Tibial nerve (tissue), 4 donors: ENCODE measurements around the gene BRME1.

Experiments
- CTCF ChIP-seq, 5 experiments: fragments of 200-600 bp in 3 of 5; fragments of 450-650 bp in 2 of 5; sonication (generic) in 3 of 5; IDR thresholded peaks; one replicate each; pipeline ENCODE4 v1.5.1; 2016 to 2019; ENCODE audit warnings: antibody characterized with exemption in 5 of 5, mild to moderate bottlenecking in 3 of 5, moderate library complexity in 2 of 5
- EP300 ChIP-seq, 2 donors: sonication (generic); formaldehyde crosslinking; IDR thresholded peaks; one replicate each; pipeline ENCODE4 v1.6.1; 2017; ENCODE audit warnings: antibody characterized with exemption in 2 of 2, mild to moderate bottlenecking in 1 of 2
- POLR2A ChIP-seq, 2 donors: fragments of 450-650 bp; IDR thresholded peaks; one replicate each; pipeline ENCODE4 v1.6.1; 2017; ENCODE audit warnings: antibody characterized with exemption in 2 of 2, mild to moderate bottlenecking in 2 of 2, moderate library complexity in 2 of 2

DNA sequence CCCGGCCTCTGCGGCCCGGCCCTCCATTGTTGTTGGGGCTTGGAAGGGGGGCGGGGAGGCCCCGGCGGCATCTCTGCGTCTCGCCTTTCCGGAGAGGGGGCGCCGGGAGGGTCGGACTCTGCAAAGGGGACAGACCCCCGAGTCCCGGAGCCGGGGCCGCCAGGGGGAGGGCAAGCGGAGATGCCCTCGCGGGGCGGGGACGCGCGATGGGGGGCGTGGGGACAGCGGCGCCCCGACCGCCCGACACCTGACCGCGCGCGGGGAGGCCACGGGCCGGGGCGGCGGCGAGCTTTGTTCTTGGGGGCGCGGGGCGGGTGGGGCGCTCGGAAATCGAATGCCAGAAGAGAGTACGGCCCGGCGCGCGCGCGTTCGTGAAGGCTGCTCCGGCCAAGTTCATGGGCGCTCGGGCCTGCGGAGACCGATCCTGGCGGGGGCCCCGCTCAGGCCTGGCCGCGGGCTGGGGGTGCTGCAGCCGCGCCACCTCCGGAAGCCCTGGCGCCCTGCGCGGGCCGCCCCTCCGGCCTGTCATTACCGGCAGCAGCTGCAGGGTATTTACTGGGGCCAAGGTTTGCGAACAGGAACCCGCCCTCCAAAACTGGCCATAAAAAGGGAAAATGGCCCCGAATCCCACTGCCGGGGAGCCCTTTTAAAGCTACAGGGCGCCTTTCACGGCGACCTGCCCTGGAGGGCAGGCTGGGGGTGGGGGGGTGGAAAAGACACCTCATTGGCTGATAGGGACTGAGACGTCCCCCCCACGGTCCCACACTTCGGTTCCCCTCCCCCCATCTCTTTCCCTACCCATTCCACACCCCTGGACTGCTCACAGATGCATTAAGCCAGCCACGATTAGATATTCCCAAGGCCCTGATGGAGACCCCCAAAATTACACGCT lies 40.1 kb downstream of the BRME1 start:
- no peak for TF ChIP-seq CTCF (IDR thresholded peaks at IDR 0.05)
- no peak for TF ChIP-seq POLR2A (IDR thresholded peaks at IDR 0.05)
- no peak for TF ChIP-seq EP300 (IDR thresholded peaks at IDR 0.05)
